ENCODE results near the gene OARD1.

OARD1 gene

GRCh38 chr6:41047745-41048732 lies 24.1 kb downstream of the OARD1 start:
- DNase-seq, result no peak

GRCh38 chr6:41047306-41047705 lies 24.9 kb downstream of the OARD1 start:
- no peak for DNase-seq

- no peak for DNase-seq
Measured at GRCh38 chr6:41046084-41046483, 26.1 kb downstream of the OARD1 start.

- no peak for DNase-seq
Measured at GRCh38 chr6:41045664-41046063, 26.5 kb downstream of the OARD1 start.

GRCh38 chr6:41043151-41043550 lies 29.0 kb downstream of the OARD1 start:
- no peak for DNase-seq

GRCh38 chr6:41042226-41043055 lies 29.7 kb downstream of the OARD1 start, which contains the start of gene TSPO2:
TSPO2 (plus strand) TSS chr6:41042467; CDS start chr6:41042986, 519 bp downstream.
- no peak for DNase-seq

GRCh38 chr6:41040940-41041536 lies 31.1 kb downstream of the OARD1 start:
- no peak for DNase-seq

GRCh38 chr6:41040101-41040939 lies 31.8 kb downstream of the OARD1 start:
- no peak for DNase-seq

GRCh38 chr6:41039060-41039998 lies 32.8 kb downstream of the OARD1 start, which contains the start of gene UNC5CL:
UNC5CL (minus strand) TSS chr6:41039221; CDS start chr6:41035074, 4,147 bp downstream.
- peak; percentile 30 for DNase-seq

GRCh38 chr6:41038205-41038604 lies 34.0 kb downstream of the OARD1 start:
- DNase-seq, result no peak

- no peak for DNase-seq
Measured at GRCh38 chr6:41037107-41037900, 34.9 kb downstream of the OARD1 start.

- DNase-seq, result no peak
Measured at GRCh38 chr6:41036601-41037000, 35.6 kb downstream of the OARD1 start.

- DNase-seq, result no peak
Measured at GRCh38 chr6:41036186-41036585, 36.0 kb downstream of the OARD1 start.

- no peak for DNase-seq
Measured at GRCh38 chr6:41033776-41034175, 38.4 kb downstream of the OARD1 start.

- DNase-seq, result no peak
Measured at GRCh38 chr6:41032830-41033229, 39.3 kb downstream of the OARD1 start.

- DNase-seq, result no peak
Measured at GRCh38 chr6:41028561-41029412, 43.4 kb downstream of the OARD1 start.

- peak; percentile 63 for DNase-seq
Measured at GRCh38 chr6:41027799-41028560, 44.2 kb downstream of the OARD1 start.

- DNase-seq, result no peak
Measured at GRCh38 chr6:41027241-41027640, 44.9 kb downstream of the OARD1 start.

All from stimulated activated naive CD4-positive, alpha-beta T cell treated with Interleukin-2 at 50 U/mL for 16 hours (primary cell).